HG03457 (cell line): Measurements from ENCODE around the gene ADGRG1.

Source experiments
- ATAC-seq: cut with Tn5 transposase; IDR thresholded peaks from one replicate; pipeline ENCODE4 v1.9.1; 2021; ENCODE audit warnings: moderate number of reproducible peaks; ENCODE audit not compliant: unreplicated experiment

Gene ADGRG1

DNA sequence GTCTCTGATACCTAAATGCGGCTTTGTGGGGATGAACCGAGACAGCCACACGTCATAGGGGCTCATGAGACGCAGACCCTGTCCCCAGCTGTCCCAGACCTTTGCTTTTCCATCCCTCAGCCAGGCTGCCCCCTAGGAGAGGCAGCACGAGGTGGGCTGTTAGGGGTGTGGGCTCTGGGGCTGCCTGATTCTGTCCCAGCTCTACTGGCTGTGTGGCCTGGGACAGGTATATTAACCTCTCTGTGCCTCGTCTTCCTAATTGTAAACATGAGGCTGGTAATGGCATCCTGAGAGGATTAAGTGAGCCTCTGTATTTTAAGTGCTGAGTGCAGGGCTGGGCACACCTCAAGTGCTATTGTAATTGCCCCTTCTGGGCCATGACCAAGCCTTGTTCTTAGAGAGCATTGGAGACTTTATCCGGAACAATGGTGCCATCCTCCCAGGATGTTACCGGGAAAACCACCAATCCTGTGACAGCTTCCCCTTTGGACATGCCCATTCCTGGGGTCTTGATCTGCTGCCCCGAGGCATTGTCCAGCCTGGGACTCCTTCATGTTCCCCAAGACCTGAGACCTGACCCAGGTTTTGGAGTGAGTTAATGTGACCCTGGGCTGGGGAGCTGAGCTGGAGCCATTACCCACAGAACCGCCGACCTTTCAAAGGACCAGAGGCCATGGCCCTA, 5.1 kb downstream of the ADGRG1 start:
- no peak for ATAC-seq

- ATAC-seq = no peak
Measured at GRCh38 chr16:57634171-57634570, 5.7 kb downstream of the ADGRG1 start.

DNA sequence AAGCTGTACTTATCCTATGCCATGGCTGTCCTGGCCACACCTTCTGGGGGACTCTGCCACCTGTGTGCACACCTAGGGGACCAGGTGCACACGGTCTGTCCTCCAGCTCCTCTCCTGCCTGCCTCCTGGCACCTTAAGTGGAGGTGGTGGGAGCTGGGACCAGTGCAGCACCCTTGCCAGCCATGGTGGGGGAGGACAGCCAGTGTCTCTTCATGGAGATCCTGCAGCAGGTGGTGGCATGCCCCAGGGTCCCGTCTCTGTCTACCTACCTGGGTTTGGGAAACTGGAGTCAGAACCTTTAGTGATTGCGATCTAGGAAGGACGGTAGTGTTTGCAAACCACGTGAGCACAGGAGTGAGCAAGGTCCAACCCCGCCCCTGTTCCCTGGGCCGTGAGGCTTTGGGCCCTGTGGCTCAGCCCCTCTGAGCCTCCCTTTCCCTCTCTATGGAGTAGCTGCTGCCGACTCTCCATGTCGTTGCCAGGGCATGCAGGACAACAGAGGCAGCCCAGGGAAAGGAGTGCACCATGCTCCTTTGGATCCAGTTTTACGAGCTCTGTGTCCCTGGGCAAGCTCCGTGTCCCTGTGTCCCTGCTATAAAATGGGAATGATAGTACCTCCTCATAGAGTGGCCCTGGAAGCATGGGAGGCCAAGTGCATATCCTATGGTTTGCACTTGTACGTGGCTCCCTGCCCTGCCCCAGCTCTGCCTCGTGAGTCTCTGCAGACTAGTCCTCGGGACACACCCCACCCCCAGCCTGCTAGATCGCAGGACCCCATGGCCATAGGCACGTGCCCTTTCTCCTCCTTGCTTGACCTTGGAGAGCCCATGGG, 7.1 kb downstream of the ADGRG1 start:
- ATAC-seq = no peak

GRCh38 chr16:57636184-57636583, 7.8 kb downstream of the ADGRG1 start:
- no peak for ATAC-seq

DNA sequence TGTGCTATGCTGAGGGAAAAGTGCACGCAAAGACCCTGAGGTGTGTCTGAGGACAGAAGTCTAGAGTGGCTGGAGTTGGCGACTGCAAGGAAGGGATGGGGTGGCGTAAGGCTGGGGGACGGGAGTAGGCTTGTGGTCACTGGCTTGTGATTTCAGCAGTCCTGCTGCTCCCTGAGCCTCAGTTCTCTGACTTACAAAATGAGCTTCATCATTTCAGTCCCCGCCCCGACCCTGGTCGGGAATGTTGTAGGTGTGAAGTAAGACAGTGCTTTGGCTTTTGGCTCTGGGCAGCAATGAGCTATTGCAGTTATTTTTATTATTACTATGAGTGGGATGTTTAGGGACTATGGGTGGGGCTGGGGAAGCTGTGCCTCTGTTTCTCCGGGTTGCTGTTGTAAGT, 8.6 kb downstream of the ADGRG1 start:
- no peak for ATAC-seq

DNA sequence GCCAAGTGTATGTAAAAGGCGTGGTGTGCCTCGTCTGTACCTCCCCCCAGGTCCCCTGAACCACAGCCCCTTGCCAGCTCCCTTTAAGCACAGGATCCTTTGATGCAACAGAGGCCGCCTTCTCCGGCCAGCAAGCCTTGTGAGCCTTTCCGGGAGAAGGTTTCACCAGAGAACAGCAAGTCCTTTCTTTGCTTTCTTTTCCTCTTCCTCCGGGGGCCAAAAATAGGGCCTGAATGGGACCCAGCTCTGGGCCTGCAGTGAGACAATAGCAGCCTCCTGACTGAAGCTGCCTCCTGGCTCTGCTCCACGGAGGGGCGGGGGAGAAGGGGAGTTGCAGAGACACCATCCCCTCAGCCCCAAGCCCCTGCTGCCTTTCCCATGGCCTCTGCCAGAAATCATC, 9.0 kb downstream of the ADGRG1 start:
- no peak for ATAC-seq

GRCh38 chr16:57637965-57638364, 9.5 kb downstream of the ADGRG1 start:
- no peak for ATAC-seq

DNA sequence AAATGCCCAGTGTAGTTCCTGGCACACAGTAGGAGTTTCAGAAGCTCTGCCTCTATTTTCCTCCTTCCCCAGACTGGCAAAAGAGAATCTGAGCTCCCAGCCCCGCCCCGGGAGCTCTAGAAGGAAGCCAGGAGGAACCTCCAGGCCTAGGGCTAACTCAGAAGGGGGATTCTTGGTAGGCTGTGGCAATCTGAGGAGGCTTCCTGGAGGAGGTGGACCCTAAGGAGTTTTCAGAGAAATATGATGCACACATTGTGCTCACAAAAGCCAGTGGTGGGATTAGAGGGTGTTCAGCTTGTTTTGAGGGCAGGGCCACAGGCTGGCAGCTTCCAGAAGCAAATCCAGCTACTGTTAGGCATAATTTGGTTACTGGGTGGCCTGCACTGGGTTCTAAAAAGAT, 10.0 kb downstream of the ADGRG1 start:
- ATAC-seq = no peak

DNA sequence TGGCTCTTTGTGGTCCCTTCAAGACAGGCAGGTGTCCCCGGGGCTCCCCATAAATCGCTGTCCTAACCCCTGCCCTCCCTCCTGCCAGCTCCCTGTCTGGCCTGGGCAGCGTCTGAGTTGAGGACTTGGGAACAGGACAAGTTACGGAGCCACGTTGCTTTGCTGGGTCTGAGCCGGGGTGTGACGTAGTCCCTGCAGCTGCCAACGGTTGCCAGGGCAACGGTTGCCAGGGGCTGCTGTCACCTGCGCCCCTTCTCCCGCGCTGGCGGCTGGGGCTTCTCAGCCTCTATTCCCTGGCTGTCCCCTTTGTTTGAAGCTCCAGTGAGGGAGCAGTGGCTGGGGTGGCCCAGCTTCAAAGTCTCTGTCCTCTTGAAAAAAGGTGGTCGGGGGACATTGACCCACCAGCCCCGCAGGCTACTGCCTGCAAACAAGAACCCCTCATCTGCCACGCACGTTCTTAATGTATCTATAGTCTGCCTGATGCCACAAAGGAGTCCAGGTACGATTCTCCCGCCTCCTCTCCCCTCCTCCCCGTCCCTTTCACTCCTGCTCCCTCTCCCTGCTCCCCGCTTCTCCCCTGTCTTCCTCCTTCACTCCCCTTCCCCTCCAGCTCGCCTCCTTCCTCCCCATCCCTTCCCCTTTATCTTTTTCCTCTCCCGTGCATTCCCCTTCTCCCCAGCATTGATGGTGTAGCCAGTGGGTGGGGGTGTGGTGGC, 10.9 kb downstream of the ADGRG1 start:
- ATAC-seq = no peak

DNA sequence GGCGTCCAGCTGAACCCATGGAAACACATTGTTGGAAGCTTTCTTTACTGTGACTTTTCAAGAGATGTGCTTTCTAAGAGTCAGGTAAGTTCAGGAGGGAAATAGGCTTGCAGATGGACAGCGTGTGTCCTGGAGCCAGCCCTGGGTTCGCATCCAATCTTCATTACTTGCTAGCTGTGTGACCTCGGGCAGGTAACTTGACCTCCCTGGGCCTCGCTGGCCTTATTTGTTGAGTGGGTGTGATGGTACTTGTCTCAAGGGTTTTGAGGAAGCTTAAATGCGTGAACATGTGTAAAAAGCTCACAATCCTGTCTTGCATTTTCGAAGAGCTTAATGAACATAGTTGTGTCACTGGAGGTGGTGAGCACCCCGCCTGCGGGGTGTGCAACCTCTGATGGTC, 11.8 kb downstream of the ADGRG1 start:
- no peak for ATAC-seq

- ATAC-seq = no peak
Measured at GRCh38 chr16:57640612-57641011, 12.2 kb downstream of the ADGRG1 start.

DNA sequence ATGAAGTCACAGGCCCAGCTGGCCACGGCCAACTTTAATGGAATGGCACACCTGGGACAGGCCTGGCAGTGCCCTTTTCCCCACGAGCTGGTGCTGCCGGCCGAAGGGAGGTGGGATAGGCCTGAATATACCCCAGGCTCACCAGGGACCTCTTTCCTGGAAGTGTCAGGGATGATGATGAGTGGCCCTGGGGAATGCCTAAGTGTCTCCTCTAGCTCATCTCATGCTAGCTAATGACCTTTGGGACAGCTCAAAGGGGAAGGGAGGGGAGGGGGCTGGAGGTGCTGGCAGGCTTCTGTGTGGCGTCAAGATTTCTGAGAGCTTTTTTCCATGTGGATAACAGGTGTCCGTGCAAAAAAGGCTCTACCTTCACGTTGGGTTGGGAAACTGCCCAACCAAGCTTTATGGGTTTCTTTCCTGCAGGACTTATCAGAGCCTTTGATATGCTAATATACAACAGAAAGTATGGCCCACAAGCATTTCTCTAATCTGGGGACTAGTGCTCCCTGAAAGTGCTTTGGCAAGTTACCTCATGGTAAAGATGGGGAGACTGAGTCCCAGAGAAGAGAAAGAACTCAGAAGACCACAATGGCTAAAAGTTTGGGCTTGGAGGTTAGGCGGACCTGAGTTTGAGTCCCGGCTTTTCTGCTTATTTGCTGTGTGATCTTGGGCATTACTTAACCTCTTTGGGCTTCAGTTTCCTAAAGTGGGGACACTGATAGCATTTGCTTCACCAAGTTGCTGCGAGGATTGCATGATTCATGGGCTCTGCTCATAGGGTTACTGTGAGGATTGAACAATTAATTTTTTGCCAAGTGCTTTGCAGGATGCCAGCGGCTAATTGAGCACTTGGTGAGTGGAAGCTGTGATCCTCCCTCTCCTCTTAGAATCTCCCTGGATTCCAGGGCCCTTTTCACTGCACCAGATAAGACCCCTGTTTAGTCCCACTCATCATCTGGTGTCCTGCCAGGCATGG, 14.0 kb downstream of the ADGRG1 start:
- ATAC-seq = no peak

GRCh38 chr16:57643147-57643874, 14.9 kb downstream of the ADGRG1 start:
- no peak for ATAC-seq

GRCh38 chr16:57643910-57644309, 15.5 kb downstream of the ADGRG1 start:
- no peak for ATAC-seq

GRCh38 chr16:57644383-57645014, 16.1 kb downstream of the ADGRG1 start:
- ATAC-seq = no peak

DNA sequence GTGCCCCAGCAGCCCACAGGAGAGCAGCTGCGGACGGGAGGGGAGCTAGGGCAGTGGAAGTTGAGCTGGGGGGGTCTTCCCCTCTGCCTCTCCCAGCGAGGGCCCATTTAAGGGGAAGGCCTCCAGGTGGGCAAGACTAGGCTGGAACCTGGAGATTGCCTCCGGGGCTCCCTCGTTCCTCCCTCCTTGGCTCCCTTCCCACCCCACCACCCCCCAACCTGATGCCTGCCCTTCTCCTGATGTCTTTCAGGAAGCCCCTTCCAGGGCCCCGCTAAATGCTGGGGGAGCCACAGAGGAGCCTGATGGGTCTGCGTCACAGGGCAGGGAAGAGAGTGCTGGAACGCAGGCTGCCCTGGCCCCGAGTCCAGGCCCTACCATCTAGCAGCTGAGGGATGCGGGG, 16.7 kb downstream of the ADGRG1 start:
- ATAC-seq = no peak

- no peak for ATAC-seq
Measured at GRCh38 chr16:57645691-57646387, 17.4 kb downstream of the ADGRG1 start.

GRCh38 chr16:57646388-57647039, 18.1 kb downstream of the ADGRG1 start:
- no peak for ATAC-seq
